ENCODE results near the gene ERICH3.

DNA sequence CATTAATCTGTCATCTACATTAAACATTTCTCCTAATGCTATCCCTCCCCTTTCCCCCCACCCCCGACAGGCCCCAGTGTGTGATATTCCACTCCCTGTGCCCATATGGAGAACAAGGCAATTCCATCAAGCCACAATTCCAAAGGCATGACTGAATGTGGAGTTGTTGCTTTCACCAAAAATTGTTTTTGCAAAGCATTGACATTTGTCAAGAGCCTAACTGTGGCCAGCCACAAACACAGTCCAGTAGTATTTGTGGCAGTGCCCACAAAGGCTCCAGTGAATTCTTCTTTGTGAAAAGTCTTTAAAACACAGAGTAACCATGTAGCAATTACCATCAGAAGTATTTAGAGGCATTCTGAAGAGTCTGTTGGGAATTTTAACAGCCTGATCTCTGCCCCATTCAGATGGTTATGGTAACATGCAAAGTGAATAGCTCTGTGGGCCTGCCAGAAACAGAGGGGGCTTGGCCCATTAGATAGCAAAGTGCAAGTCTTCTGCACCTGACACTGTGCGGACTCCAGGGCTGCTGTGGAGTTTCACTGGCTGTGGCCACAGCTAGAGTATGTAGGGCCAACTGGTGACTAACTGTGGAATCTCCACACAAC, 149.6 kb downstream of the ERICH3 start:
- TF ChIP-seq CREB5 (CRISPR knock-in tag; IDR thresholded peaks at IDR 0.05; ENCODE audit: low read depth) = no peak
- TF ChIP-seq, protein P1, sequence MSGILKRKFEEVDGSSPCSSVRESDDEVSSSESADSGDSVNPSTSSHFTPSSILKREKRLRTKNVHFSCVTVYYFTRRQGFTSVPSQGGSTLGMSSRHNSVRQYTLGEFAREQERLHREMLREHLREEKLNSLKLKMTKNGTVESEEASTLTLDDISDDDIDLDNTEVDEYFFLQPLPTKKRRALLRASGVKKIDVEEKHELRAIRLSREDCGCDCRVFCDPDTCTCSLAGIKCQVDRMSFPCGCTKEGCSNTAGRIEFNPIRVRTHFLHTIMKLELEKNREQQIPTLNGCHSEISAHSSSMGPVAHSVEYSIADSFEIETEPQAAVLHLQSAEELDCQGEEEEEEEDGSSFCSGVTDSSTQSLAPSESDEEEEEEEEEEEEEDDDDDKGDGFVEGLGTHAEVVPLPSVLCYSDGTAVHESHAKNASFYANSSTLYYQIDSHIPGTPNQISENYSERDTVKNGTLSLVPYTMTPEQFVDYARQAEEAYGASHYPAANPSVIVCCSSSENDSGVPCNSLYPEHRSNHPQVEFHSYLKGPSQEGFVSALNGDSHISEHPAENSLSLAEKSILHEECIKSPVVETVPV (CRISPR knock-in tag; IDR thresholded peaks at IDR 0.05) = no peak
- no peak for TF ChIP-seq ZFP30 (CRISPR knock-in tag; IDR thresholded peaks at IDR 0.05)
- no peak for TF ChIP-seq POU6F1 (CRISPR knock-in tag; IDR thresholded peaks at IDR 0.05; ENCODE audit: borderline replicate concordance, low read depth)
- no peak for TF ChIP-seq ZNF70 (CRISPR knock-in tag; IDR thresholded peaks at IDR 0.05)
- TF ChIP-seq ZFP3 (CRISPR knock-in tag; IDR thresholded peaks at IDR 0.05) = no peak
- no peak for TF ChIP-seq ARNTL (CRISPR knock-in tag; IDR thresholded peaks at IDR 0.05; ENCODE audit: borderline replicate concordance, low read depth)
- TF ChIP-seq GLIS3 (CRISPR knock-in tag; IDR thresholded peaks at IDR 0.05) = no peak
- TF ChIP-seq, protein P2, sequence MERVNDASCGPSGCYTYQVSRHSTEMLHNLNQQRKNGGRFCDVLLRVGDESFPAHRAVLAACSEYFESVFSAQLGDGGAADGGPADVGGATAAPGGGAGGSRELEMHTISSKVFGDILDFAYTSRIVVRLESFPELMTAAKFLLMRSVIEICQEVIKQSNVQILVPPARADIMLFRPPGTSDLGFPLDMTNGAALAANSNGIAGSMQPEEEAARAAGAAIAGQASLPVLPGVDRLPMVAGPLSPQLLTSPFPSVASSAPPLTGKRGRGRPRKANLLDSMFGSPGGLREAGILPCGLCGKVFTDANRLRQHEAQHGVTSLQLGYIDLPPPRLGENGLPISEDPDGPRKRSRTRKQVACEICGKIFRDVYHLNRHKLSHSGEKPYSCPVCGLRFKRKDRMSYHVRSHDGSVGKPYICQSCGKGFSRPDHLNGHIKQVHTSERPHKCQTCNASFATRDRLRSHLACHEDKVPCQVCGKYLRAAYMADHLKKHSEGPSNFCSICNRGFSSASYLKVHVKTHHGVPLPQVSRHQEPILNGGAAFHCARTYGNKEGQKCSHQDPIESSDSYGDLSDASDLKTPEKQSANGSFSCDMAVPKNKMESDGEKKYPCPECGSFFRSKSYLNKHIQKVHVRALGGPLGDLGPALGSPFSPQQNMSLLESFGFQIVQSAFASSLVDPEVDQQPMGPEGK (CRISPR knock-in tag; IDR thresholded peaks at IDR 0.05; ENCODE audit: borderline replicate concordance) = no peak
- no peak for TF ChIP-seq ZNF565 (CRISPR knock-in tag; conservative IDR thresholded peaks at IDR 0.05; ENCODE audit: low read depth)
